Fibroblast of lung (primary cell): ENCODE results near the gene SDR39U1.

Source experiments
- EZH2 ChIP-seq: IDR thresholded peaks from 2 replicates; pipeline ENCODE4 v1.5.1; 2012; ENCODE audit warnings: low read length, control low read depth, mild to moderate bottlenecking; ENCODE audit errors: missing control alignments
- TF ChIP-seq, protein P1 (sequence below), 2 donors: IDR thresholded peaks in 1 of 2; conservative IDR thresholded peaks in 1 of 2; 1 replicate in 1 of 2; 2 replicates in 1 of 2; pipeline ENCODE4 v1.5.1; 2011 to 2012; ENCODE audit warnings: low read length in 2 of 2, control low read depth in 1 of 2, inconsistent platforms in 1 of 2, low read depth in 1 of 2, mild to moderate bottlenecking in 1 of 2

DNA sequence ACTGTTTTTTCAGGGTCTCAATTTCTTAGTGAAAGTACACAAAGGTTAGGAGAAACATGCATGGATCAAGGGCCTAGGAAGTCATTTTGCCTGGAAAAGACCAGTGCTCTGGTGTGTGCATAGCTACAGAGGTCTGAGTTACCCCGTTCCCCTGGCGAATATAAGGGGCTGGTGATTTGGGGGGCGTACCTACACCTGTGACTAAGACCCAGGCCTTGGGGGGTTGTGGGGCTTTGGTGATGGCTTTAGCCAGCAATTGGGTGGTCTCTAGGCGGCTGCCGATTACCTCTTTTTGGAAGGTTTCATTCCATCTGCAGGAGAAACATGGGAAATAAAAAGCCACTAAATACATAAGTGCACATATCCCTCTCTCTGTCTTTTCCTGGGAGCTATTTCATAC lies 1.1 kb downstream of the SDR39U1 start:
- TF ChIP-seq, protein P1, sequence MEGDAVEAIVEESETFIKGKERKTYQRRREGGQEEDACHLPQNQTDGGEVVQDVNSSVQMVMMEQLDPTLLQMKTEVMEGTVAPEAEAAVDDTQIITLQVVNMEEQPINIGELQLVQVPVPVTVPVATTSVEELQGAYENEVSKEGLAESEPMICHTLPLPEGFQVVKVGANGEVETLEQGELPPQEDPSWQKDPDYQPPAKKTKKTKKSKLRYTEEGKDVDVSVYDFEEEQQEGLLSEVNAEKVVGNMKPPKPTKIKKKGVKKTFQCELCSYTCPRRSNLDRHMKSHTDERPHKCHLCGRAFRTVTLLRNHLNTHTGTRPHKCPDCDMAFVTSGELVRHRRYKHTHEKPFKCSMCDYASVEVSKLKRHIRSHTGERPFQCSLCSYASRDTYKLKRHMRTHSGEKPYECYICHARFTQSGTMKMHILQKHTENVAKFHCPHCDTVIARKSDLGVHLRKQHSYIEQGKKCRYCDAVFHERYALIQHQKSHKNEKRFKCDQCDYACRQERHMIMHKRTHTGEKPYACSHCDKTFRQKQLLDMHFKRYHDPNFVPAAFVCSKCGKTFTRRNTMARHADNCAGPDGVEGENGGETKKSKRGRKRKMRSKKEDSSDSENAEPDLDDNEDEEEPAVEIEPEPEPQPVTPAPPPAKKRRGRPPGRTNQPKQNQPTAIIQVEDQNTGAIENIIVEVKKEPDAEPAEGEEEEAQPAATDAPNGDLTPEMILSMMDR (conservative IDR thresholded peaks at IDR 0.05 in 1 of 2, IDR thresholded peaks at IDR 0.05 in 1 of 2; ENCODE audit: low read depth in 1 of 2, low read length in 2 of 2): no peak
- no peak for TF ChIP-seq EZH2
